Thoracic aorta (tissue), 2 donors: ENCODE measurements around the gene BCL3. TPM values are rescaled to one million over a fixed set of nuclear protein-coding genes. Genes with fewer than 3 reads are reported as not detected.
"Not testable (repeated sequence)": the region's sequence is repeated elsewhere in the genome, so short reads cannot be mapped to it uniquely, and the experiment has no call there.

ENCODE experiments used
- ATAC-seq: fragments of 150-250 bp; one replicate; pipeline ENCODE4 v1.8.0; 2017; ENCODE audit warnings: low read depth; ENCODE audit not compliant: insufficient number of reproducible peaks, low FRiP score
- DNase-seq: peaks from one replicate; pipeline ENCODE4 v3.0.0-alpha.2; 2020; ENCODE audit warnings: low spot score
- H3K27ac ChIP-seq, 2 donors: fragments of 200-600 bp; sonication (generic); 1 replicate in 1 of 2; 2 replicates in 1 of 2; pipeline ENCODE4 v1.5.1; 2016; ENCODE audit warnings: mild to moderate bottlenecking in 2 of 2, moderate library complexity in 2 of 2
- H3K27me3 ChIP-seq: fragments of 200-600 bp; sonication (generic); replicated peaks from 2 replicates; pipeline ENCODE4 v1.6.0; 2016; ENCODE audit warnings: mild to moderate bottlenecking; ENCODE audit not compliant: insufficient read depth
- H3K36me3 ChIP-seq: fragments of 200-600 bp; sonication (generic); one replicate; pipeline ENCODE4 v1.5.1; 2016
- H3K4me1 ChIP-seq, 2 donors: fragments of 200-600 bp; sonication (generic); 1 replicate in 1 of 2; 2 replicates in 1 of 2; pipeline versions ENCODE4 v1.5.1 to v1.6.0; 2016; ENCODE audit warnings: low read depth in 2 of 2, mild to moderate bottlenecking in 1 of 2; ENCODE audit not compliant: control insufficient read depth in 1 of 2
- H3K4me3 ChIP-seq: fragments of 200-600 bp; sonication (generic); 2 replicates; pipeline ENCODE4 v1.5.1; 2016; ENCODE audit warnings: mild to moderate bottlenecking
- H3K9me3 ChIP-seq: fragments of 200-600 bp; sonication (generic); 2 replicates; pipeline ENCODE4 v1.5.1; 2016
- total RNA-seq, 2 donors: library from RNA; depleted of rRNA; stranded (reverse); fragments of >200 nt; gene quantifications; one replicate each; pipeline versions ENCODE4 v1.1.0 to v1.2.3, GENCODE V29; 2016
- TF ChIP-seq, protein P1 (sequence below): fragments of 200-600 bp; sonication (generic); IDR thresholded peaks from one replicate; pipeline ENCODE4 v1.5.1; 2019; ENCODE audit warnings: antibody characterized with exemption

The BCL3 gene
- total RNA-seq, 2 donors from 2014 or later: 43.1 to 77.9 TPM

DNA sequence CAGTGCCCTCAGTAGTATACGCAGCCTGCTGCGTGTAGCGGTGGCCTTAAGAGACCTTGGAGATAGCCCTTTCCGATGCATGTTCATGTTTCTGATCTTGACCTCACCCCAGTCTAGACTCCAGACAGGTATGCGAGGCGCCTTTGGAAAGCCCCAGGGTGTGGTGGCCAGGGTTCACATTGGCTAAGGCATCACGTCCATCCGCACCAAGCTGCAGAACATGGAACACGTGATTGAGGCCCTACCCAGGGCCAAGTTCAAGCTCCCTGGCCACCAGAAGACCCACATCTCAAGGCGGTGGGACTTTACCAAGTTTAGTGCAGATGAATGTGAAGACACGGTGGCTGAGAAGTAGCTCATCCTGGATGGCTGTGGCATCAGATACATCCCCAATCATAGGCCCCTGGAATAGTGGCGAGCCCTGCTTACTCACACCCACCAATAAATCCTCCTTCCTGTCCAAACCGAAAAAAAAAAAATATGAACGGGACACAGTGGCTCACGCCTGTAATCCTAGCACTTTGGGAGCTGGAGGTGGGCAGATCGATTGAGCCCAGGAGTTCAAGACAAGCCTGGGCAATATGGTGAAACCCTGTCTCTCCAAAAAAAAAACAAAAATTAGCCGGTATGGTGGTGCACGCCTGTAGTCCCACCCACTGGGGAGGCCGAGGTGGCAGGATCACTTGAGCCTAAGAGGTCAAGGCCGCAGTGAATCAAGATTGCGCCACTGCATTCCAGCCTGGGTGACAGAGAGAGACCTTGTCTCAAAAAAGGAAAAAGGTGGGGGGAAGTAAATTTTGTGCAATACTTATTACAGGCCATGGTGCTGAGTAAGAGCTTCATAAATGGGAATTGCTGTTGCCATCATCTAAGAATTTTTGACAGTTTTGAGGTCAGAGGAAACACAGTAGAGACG, 16.8 kb downstream of the BCL3 start:
- DNase-seq: no peak
- Histone ChIP-seq H3K4me1 (peaks cover 0 to 3% of the 10 kb centered on the region in 2 donors), H3K4me3 (no peak overlapping the region), H3K27ac (no peak overlapping the region), H3K9me3 (no peaks in the 10 kb centered on the region), H3K36me3 (peaks cover 2% of the 10 kb centered on the region), H3K27me3 (no peaks in the 10 kb centered on the region)
- ATAC-seq: no peak
- TF ChIP-seq, protein P1, sequence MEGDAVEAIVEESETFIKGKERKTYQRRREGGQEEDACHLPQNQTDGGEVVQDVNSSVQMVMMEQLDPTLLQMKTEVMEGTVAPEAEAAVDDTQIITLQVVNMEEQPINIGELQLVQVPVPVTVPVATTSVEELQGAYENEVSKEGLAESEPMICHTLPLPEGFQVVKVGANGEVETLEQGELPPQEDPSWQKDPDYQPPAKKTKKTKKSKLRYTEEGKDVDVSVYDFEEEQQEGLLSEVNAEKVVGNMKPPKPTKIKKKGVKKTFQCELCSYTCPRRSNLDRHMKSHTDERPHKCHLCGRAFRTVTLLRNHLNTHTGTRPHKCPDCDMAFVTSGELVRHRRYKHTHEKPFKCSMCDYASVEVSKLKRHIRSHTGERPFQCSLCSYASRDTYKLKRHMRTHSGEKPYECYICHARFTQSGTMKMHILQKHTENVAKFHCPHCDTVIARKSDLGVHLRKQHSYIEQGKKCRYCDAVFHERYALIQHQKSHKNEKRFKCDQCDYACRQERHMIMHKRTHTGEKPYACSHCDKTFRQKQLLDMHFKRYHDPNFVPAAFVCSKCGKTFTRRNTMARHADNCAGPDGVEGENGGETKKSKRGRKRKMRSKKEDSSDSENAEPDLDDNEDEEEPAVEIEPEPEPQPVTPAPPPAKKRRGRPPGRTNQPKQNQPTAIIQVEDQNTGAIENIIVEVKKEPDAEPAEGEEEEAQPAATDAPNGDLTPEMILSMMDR: no peak

DNA sequence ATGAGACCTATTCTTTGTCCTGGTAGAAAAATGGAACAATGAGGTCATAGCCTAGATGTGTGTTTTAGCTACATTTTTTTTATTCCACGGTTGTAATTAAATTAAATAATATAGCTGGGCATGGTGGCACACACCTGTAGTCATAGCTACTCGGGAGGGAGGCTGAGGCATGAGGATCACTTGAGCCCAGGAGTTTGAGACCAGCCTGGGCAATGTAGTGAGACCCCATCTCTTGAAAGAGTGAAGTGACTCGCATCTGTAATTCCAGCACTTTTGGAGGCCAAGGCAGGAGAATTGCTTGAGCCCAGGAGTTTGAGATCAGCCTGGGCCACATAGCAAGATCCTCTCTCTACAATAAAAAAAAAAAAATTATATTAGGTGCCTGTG, 17.4 kb downstream of the BCL3 start:
- ATAC-seq: no peak
- no peak for DNase-seq
- H3K4me1 ChIP-seq: peaks cover 0 to 6% of the 10 kb centered on the region in 2 donors
- no peak overlapping the region for H3K27ac ChIP-seq
- TF ChIP-seq, protein P1: no peak
- no peaks in the 10 kb centered on the region for H3K27me3 ChIP-seq
- no peak overlapping the region for H3K4me3 ChIP-seq
- H3K36me3 ChIP-seq: no peaks in the 10 kb centered on the region
- no peaks in the 10 kb centered on the region for H3K9me3 ChIP-seq

DNA sequence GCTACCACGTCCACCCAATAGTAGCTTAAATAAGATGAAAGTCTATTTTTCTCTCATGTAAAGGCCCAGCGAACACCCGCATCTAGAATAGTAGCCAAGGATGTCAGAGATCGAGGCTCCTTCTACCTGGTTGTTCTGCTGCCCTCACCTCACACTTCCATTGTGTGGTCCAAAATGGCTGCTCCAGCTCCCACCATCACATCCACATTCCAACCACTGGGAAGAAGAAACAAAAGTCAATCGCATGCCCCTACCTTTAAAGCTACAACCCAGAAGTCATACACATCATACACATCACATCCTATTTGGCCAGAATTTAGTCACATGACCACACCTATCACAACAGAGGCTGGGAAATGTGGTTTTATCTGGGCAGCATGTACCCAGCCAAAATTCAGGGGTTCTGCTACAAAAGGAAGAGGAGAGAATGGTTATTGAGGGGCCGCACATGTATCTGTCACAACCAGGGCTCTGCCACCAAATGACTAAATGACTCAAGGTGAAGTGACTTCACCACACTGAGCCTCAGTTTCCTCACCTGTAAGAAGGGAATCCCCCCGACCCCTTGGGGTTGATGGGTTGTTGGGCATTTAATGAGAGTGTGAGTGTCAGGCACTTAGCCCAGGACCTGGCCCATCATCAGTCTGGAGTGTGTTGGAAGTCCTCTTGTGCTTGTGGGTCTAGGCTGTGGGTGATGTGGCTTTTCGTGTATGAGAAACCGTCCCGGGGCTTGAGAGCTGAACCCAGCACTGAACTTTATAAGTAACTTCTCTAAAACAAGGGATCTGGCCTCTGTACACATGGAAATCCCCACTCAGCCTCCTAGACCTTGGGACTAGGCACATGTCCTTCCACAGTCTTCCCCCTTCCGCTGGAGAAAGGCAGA, 19.0 kb downstream of the BCL3 start:
- H3K27ac ChIP-seq: no peak overlapping the region
- H3K36me3 ChIP-seq: no peaks in the 10 kb centered on the region
- DNase-seq (no peak), ATAC-seq (no peak)
- TF ChIP-seq, protein P1: no peak
- H3K4me1 ChIP-seq: peaks cover 0 to 6% of the 10 kb centered on the region in 2 donors
- no peak overlapping the region for H3K4me3 ChIP-seq
- no peaks in the 10 kb centered on the region for H3K27me3 ChIP-seq
- no peaks in the 10 kb centered on the region for H3K9me3 ChIP-seq

DNA sequence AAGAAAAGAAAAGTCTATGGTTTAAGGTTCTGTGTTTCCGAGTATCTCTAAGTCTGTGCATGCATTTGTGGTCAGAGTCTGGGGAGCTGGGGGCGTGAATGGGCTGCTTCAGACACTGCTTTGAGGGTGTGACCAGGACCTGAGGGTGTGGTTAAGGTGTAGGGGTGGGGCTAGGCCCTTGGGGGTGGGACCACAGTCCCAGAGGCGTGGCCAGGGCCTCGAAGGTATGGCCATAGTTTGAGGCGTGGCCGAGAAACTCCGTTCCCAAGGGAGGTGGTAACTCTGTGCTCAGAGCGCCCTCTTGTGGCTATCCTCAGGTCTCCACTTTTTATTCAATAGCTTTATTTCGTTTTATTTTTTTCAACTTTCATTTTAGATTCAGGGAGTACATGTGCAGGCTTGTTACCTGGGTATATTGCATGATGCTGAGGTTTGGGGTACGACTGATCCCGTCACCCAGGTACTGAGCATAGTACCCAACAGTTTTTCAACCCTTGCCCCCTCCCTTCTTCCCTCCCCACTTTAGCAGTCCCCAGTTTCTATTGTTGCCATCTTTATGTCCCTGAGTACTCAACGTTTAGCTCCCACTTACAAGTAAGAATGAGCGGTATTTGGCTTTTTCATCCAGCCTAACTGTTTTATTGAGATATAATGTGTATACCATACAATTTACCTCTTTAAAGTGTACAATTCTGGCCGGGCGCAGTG, 22.2 kb downstream of the BCL3 start:
- Histone ChIP-seq H3K27ac (no peak overlapping the region), H3K4me3 (no peak overlapping the region), H3K27me3 (no peaks in the 10 kb centered on the region), H3K36me3 (no peaks in the 10 kb centered on the region), H3K4me1 (peaks cover 0 to 6% of the 10 kb centered on the region in 2 donors), H3K9me3 (no peaks in the 10 kb centered on the region)
- TF ChIP-seq, protein P1: peak; percentile 88
- peak; percentile 73 for ATAC-seq
- peak; percentile 86 for DNase-seq

DNA sequence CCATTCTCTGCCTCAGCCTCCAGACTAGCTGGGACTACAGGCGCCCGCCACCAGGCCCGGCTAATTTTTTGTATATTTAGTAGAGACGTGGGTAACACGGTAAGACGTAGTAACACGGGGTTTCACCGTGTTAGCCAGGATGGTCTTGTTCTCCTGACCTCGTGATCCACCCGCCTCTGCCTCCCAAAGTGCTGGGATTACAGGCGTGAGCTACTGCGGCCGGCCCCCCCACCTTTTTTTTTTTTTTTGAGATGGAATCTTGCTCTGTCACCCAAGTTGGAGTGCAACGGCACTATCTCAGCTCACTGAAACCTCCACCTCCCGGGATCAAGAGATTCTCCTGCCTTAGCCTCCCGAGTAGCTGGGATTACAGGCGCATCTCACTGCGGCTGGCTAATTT, 23.6 kb downstream of the BCL3 start:
- H3K4me1 ChIP-seq, DNase-seq, H3K36me3 ChIP-seq, H3K27me3 ChIP-seq, H3K4me3 ChIP-seq, ATAC-seq, H3K9me3 ChIP-seq, H3K27ac ChIP-seq: not testable (repeated sequence)
